GOT3 (cell line): ENCODE results near the gene SOX6.

Experiments
- DNase-seq: peaks from one replicate; lab custom pipeline; 2025; ENCODE audit warnings: mixed read lengths; lab: John Stamatoyannopoulos, UW

The SOX6 gene

DNA sequence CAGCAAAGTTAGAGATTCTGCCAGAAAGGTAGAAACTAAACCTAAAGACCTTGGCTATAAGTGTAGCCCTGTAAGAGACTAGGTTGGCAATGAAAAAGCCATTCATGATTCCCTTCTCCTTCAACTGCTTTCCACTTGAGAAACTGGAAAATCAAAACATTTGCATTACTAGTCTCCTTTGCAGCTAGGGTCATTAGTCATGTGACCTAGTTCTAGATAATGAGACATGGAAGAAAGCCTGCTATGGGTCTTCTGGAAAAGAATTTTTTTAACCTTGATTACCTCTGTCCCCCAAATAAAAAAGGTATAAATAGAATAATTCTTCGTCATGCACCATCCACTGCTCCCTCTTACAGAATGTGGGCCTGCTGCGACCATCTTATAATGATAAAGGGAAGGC, 80.1 kb downstream of the SOX6 start:
- DNase-seq, result no peak

DNA sequence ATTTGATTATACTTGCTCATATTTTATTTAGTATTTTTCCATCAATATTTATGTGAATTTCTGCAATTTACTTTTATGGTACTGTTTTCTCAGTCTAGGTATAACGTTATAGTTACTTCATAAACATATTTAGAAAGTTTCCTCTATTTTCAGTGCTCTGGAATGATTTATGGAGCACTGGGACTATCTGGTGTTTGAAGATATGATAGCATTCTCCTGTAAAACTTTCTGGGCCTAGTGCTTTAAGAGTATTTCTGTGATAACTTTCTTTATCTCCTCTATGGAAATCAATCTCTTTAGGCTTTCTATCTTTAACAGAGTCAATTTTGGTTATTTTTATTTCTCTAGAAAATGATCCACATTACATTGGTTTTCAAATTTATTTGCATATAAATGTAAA, 85.1 kb downstream of the SOX6 start:
- DNase-seq, result no peak

DNA sequence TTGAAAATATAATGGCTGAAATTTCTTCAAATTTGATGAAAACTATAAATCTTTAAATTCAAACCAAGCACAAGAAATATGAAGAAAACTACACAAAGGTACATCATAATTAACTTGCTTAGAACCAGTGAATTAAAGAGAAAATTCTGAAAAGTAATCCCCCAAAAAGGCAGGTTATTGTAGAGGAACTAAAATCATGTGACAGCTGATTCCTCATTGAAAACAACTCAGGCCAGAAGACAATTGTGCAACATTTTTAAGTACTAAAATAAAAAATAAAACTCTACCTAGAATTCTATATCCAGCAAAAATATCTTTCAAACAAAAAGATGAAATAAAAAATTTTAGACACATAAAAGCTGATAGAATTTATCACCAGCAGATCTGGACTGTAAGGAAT, 90.3 kb downstream of the SOX6 start:
- DNase-seq, result no peak

DNA sequence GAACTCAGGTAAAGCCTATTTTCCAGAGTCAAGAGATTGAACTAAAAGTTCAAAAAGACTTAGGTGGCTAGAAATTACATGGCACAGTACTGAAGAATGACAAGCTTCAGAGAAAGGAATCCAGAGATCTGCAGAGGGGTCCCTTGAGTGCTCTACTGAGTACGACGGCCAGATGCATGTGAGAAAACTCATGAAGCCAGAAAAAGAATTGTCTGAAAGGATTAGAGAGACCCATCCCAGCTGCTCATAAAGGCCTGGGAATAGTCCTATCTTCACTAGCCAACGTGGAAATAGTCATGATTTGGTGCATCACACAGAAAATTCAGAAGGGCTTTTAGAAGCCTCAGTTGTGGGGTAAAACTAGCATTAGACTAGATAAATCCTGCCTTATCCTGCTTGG, 91.3 kb downstream of the SOX6 start:
- DNase-seq, result no peak

DNA sequence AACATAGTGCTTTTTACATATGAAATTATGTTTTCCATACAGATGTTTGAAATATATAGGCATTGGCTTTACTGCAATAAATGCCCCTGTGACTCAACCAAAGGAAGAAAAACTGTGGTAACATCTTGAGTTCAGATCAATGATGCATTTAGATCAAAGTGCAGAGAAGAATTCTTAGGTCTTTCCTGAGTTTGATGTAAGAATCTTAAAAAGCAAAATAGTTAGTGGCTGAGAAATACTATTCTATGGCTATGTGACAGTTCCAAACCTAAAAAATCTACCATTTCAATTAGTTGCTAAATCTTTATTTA, 93.7 kb downstream of the SOX6 start:
- no peak for DNase-seq

DNA sequence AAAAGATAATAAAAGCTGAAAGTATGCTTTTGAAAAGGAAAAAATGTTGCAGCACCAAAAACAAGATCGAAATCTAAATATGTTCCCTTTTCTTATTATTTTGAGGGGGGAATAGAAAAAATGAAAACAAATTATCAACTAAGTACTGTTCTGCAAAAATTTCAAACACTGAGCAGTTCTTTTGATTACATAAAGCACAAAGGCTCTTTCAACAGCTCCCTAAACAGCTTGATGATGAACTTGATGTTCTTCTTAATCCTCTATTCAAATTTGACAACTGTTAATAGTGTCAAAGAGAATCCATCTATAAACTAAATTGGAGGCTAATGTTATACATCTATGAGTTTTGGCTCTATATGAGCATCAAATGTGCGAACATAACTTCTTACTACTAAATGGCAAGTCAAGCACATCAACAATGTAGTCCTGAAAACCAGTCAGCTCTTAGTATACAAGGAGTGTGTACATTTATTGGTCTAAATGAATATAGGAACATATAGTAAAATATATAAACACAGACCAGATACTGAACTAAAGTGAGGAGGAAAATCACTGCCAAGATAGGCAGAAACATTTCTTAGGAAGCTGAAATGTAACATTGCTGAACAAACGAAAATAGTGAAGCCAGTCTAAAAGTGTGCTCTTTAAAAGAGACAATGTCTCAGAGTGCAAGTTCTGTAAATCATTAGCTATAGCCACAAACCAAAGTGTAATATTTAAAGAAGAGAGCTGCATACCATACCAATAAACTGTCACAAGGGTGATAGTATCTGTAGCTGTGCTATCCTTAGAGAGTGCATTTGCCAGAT, 94.3 kb downstream of the SOX6 start:
- DNase-seq, result no peak

DNA sequence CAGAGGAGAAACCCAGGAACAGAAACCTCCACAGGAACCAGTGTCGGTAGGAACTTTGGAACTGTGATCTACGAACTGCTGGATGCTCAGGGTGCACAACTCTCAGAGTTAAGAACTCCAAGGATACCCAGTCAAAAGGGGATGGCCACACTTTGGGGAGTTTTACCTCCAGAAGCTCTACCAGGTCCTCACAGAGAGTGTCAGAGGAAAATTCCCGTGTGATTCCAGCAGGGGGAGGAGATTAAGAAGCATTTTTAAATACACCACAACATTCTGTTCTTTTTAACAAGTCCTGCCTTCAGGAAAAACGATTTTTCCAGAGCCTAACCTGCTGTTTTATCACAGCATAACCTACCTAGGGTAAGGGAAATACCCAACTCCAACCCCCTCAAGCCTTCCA, 104.0 kb downstream of the SOX6 start:
- DNase-seq, result no peak

DNA sequence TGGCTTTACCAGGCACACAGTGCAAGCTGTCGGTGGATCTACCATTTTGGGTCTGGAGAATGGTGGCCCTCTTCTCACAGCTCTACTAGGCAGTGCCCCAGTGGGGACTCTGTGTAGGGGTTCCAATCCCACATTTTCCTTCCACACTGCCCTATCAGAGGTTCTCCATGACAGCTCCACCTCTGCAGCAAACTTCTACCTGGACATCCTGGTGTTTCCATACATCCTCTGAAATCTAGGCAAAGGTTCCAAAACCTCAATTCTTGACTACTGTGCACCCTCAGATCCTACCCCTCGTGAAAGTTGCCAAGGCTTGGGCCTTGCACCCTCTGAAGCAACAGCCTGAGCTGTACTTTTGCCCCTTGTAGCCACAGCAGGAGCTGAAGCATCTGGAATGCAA, 108.1 kb downstream of the SOX6 start:
- DNase-seq, result no peak

DNA sequence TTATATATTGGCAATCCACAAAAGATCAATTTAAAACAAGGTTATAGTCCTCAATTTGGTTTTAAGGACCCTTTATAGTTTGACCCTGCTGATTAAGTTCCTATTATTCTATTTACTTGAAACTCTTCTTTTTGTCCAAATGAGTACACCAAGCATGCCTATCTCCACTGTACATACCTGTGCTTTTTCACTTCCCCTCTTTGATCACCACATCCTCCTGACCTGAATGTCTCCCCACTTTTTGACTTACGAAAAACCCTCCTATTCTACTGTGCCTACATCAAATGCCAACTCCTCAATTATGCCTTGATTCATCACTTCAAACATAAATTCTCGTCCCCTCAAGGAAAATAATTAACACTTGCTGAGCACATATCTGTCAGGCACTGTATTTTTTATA, 113.5 kb downstream of the SOX6 start:
- DNase-seq, result no peak

DNA sequence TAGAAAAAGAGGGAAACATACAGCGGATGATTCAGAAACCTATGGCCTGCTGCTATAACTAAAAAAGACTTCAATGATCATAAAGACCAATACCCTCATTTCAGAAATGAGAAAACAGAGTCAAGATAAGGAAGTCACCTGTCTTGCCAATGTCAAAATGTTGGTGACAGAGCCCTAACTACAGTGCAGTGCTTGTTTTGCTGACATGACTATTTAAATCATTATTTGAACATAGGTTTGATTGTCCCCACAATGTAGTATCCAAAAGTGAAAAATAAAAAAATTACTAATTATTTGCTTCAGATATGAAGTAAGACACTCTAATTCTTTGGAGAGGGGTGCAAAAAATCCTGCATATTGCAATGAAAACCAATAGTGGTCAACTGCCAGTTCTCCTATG, 115.7 kb downstream of the SOX6 start:
- no peak for DNase-seq

DNA sequence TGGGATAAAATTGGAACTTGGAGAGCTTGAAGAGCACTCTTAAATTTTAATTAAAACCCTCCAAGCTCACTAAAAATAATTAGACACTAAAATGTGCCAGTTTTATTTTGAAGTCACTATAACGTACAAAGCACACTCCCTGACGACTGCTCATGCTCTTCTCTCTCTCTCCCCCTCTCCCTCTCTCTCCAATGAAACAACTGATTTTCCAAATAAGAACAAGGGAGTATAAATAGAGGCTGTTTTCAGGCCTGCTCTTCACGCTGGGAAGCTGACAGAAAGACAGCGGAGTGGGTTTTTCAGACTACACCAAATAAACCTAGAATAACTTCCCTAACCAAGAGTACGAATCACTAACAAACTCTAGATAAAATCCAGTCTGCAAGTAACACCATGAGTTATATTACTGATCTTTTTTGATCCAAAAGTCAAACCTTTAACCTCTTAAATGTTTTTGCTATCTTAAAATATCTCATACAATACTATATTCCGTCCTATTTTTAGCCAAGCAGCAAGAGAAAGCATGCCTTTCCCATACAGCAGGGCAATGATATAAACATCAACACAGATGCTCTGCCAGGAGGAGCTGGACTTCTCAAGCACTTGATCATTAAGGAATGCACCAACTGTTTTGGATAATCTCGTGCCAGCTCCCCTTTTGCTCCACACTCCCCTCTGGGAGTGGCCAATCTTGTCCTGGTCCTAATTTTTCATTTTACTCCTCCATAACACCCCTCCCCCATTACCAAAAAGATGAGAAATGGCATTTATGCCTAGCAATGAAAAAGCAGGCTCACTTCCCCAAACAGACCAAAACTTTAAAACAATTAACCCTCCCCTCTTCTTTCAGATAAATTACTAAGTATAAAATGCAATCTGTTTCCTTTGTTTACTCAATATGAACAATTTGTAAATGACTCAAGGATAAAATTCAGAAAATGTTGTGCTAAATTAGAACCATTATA, 116.9 kb downstream of the SOX6 start:
- DNase-seq, result no peak

DNA sequence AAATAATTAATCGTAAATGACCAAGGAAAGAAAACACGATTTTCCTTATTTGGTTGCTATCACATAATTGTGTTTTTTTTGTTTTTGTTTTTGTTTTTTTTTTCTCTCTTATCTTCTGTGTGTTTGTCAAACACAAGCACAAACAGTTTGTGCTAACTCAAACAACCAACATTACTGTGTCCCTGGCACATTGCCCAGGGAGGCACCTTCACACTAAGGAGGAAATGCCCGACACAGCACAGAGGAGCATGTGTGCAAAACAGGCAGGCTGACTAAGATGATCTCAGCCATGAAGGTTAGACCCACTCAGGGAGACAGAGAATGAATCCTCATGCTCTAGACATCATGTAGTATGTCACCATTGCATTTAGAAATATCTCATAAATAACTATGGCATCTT, 130.1 kb downstream of the SOX6 start:
- DNase-seq, result no peak

DNA sequence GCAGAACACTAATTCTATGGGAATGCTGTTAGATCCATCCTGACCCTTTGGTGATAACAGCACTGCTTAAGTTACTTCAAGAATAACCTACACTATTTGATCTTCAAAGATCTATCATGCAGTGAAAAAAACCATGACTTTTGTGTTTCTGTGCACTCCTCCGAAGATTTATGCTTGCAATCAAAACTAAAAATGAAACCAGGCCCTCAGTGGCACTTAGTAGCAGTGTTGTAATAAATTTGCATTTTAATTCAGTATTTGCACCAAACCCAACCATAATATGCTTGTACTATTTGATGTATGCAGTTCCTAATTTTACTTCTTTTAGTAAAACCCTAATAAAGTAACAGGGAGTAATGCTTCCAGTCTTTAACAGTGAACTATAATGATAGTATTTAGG, 130.7 kb downstream of the SOX6 start:
- no peak for DNase-seq

DNA sequence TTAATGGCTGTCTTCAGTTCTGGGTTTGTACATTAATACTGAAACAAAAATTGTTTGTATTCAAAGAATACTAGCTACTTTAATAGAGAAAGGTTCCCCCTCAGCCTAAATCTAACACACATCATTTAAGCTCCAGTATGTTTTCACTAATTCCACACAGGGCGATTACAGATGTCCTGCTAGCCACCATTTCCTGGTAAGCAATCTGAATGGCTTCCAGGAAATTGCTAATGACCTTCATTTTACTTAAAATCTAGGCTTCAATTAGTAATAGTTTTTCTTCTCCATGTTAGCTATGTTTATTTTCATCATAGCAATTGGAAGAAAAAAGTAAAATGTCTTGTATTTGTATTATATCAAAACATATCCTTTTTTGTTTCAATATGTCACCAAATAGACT, 132.8 kb downstream of the SOX6 start:
- no peak for DNase-seq

DNA sequence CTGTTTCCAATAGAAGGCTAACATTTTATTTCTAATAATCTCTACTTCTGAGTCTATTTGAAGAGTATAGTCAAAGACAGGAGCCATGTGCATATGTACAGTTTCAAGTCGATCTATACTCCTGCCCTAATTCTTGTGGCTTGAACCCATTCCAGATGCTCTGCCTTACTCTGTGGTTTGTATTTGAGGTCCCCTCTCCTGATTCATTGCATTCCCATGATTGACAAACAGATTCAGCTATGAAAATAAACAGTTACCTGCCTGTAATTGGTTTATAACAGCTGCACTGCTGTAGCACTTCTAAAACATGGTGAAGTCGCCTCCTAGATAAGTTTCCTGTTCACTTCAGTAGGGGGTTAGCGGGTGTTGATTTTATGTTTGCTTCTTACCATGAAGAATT, 138.7 kb downstream of the SOX6 start:
- no peak for DNase-seq

DNA sequence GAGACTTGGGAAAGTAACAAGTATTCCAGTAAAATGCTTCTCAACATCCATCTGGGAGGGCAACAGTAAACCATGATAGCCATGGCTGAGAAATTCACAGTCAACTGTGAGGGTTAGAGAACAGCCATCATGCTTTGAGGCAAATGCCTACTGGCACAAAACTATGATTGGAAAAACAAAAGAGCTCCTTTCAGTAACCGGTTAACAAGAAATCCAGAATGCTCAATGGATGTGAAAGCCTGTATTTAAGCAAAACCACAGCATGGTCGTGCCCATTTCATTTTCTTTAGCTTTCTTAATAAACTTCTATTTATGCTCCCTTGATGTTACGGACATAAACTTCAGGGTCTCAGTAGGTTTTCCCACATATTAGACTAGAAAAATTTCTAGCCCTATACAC, 139.5 kb downstream of the SOX6 start:
- no peak for DNase-seq

DNA sequence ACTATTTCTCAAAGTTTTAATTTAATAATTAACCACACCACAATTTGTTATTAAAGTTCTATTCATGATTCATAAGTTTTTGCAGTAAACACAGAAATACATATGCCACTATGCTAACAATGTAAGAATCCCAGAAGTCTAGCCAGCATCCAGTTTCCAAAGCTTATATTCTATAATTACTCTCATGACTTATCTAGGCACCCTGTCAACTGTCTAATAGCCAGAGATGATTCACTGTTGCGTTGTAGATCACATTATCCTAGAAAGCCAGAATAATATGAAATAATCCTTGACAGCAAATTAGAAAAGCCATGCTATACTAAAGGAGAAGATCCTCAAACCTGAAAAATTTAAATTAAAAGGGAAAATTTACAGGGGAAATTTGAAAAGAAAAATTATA, 141.0 kb downstream of the SOX6 start:
- no peak for DNase-seq

DNA sequence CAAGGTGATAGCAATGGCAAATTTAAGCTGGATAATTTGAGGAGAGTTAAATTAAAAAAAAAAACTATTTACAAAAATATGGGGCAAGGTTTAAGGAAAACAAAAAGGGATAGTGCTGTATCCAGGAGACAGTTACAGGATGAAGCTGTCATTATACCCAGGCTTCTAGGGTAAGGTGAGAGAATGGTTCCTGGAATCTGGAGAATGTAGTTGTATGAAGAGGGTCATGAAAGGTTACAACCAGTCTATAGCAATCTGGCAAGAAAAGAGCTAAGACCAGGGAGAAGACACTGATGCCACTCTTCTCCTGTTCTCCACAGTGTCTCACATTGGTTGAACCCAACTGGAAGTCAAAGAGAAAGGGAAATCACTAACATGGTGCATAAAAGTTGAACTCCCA, 144.9 kb downstream of the SOX6 start:
- no peak for DNase-seq

DNA sequence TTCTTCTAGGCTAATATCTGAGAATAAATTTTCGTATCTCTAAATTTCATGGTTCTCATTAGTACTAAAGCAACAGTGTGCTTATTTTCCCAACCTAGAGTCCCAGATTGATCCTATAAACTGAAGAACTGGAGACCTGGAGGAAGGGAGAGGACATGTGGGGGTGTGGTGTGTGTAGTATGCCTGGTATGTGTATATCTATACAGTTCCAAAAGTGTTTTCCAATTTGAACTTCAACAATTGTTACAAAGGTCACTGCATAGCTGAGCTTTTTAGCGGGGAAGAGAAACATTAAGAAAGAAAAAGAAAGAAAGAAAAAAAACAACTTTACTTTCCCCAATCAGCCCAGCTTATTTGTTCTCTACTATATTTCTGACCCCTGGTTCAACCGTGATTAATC, 152.1 kb downstream of the SOX6 start:
- DNase-seq, result no peak

DNA sequence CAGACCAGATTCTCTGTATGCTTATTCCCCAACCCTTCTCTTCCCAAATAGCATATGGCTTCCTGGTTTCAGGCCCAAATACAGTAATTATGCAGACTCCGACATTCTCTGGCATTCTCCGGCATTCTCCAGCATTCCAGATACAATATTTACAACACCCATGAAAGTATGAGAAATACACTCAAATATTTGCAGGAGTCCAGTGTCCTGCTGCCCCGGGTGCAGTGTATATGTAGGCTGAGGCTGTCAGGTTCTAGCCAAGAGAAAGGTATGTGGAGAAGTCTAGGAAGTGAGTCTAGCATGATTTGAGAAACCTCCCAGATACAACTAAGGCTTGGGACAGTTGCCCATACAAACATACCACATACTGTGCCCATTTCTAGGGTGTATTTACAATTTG, 160.7 kb downstream of the SOX6 start:
- no peak for DNase-seq

DNA sequence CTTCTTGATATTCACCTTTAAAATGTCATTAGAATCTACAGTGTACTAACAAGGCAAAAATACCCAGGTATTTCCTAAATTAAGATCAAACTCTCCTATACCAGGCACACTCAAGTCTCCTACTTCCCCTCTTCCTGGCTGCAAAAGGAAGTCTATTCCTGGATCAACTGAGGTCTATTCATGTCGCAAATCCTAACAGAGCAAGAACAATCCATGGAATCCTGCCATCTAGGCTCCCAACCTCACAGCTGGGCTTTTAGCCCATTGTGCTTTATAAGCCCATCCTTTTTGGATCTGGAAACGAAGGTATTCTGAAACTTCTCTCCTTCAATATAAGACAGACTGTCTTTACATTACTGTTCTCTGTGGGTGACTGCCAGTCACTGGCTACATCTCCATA, 161.8 kb downstream of the SOX6 start:
- no peak for DNase-seq

DNA sequence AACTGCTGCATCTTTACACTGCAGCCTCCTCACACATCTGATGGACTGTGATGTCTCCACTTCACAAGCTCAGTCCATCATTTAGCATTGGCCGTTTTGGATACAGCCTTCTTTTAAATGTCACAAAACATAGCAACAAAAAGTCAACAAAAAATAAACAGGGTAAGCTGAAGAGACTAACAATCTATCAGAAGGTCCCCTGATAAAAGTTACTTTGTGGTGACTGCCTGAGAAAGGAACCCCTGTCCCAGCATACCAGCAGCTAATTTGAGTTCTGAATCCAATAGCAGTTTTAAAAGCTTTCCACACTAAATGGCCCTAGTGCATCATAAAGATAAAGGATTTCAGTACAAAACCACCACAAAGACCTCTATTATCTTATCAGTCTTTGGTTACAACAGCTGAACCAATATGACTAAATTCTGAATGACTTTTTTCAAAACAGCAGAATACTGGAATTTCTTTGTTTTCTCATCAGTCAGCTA, 162.4 kb downstream of the SOX6 start:
- no peak for DNase-seq

DNA sequence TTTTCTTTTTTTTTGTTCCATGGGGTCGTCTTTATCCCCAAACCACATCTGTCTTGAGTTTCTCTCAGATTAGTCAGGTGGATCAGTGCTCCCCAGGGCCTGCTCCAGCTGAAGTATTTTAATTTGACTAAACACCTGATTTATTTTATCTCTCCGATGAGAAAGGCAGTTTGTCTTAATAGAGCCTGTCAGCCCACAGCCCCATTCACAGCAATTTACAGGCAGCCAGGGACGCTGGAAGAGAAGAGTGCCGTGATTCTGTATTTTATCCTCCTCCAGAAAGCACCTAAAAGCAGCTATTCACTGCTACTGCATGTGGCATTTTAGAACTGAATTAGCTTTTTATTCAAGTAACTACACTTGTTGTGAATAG, 164.5 kb downstream of the SOX6 start:
- no peak for DNase-seq
